H1 (cell line): ENCODE measurements around the gene ARFGAP3. TPM values are rescaled to one million over a fixed set of nuclear protein-coding genes. Genes with fewer than 3 reads are reported as not detected.

ENCODE experiments used
- CTCF ChIA-PET: fragments of 300-600 bp; sonication (Branson Sonifier 250); formaldehyde crosslinking; loops from one replicate; lab custom pipeline; 2021; ENCODE audit not compliant: partially characterized antibody; lab: Charles Lee
- POLR2A ChIA-PET: fragments of 300-600 bp; sonication (Branson Sonifier 250); formaldehyde crosslinking; loops from one replicate; lab custom pipeline; 2021; ENCODE audit warnings: inconsistent platforms; ENCODE audit not compliant: partially characterized antibody; lab: Charles Lee
- DNase-seq, 2 experiments: peaks; one replicate each; pipeline versions ENCODE4 v3.0.0 to v3.0.0-alpha.2; 2010 to 2022; ENCODE audit warnings: low spot score in 2 of 2, low read depth in 1 of 2, mixed read lengths in 1 of 2
- FAIRE-seq: peaks from 2 replicates; lab custom pipeline; 2011; peaks lifted over from hg19 to GRCh38; lab: Jason Lieb, UNC
- H2AFZ ChIP-seq: 2 replicates; pipeline ENCODE4 v1.8.1; 2012; ENCODE audit warnings: low read length, inconsistent platforms
- H2AK5ac ChIP-seq: 2 replicates; pipeline ENCODE4 v1.6.1; 2013; ENCODE audit warnings: low read depth, low read length
- H2BK120ac ChIP-seq: replicated peaks from 2 replicates; pipeline ENCODE3; 2013; ENCODE audit warnings: low read depth, low read length, inconsistent platforms
- H2BK12ac ChIP-seq: 2 replicates; pipeline ENCODE4 v1.6.1; 2013; ENCODE audit warnings: low read depth, low read length
- H2BK15ac ChIP-seq: 2 replicates; pipeline ENCODE4 v1.6.1; 2013; ENCODE audit warnings: low read length
- H2BK20ac ChIP-seq: 2 replicates; pipeline ENCODE4 v1.6.1; 2013; ENCODE audit warnings: low read length
- H2BK5ac ChIP-seq: 2 replicates; pipeline ENCODE4 v1.6.1; 2013; ENCODE audit warnings: low read depth, low read length
- H3K14ac ChIP-seq: 2 replicates; pipeline ENCODE4 v1.6.1; 2013; ENCODE audit warnings: inconsistent platforms; ENCODE audit not compliant: insufficient read length
- H3K18ac ChIP-seq: 2 replicates; pipeline ENCODE4 v1.6.1; 2013; ENCODE audit warnings: low read length; ENCODE audit errors: extremely low read depth
- H3K23ac ChIP-seq: 2 replicates; pipeline ENCODE4 v1.6.1; 2013; ENCODE audit warnings: inconsistent platforms; ENCODE audit not compliant: insufficient read length
- H3K23me2 ChIP-seq: 2 replicates; pipeline ENCODE4 v1.6.1; 2013; ENCODE audit warnings: low read depth, low read length
- H3K27ac ChIP-seq: 2 replicates; pipeline ENCODE4 v1.6.1; 2011; ENCODE audit warnings: low read depth, low read length, inconsistent platforms
- H3K27me3 ChIP-seq, 4 experiments: replicated peaks in 1 of 4; 1 replicate in 1 of 4; 2 replicates in 3 of 4; pipeline versions ENCODE4 v1.6.1 to v1.8.1; 2011 to 2013; ENCODE audit warnings: low read length in 3 of 4, mild to moderate bottlenecking in 3 of 4, inconsistent platforms in 2 of 4, mixed read lengths in 2 of 4, moderate library complexity in 1 of 4; ENCODE audit not compliant: control insufficient read depth in 3 of 4, insufficient read depth in 3 of 4; ENCODE audit errors: extremely low read depth in 1 of 4
- H3K36me3 ChIP-seq, 4 experiments: 2 replicates each; pipeline versions ENCODE4 v1.6.1 to v1.8.1; 2011 to 2013; ENCODE audit warnings: mild to moderate bottlenecking in 4 of 4, low read length in 3 of 4, moderate library complexity in 2 of 4, control low read depth in 1 of 4, inconsistent platforms in 1 of 4; ENCODE audit not compliant: insufficient read depth in 4 of 4, control insufficient read depth in 2 of 4
- H3K4ac ChIP-seq: replicated peaks from 2 replicates; pipeline ENCODE3; 2013; ENCODE audit warnings: low read length, low read depth, mixed read lengths, inconsistent platforms; ENCODE audit not compliant: insufficient read length
- H3K4me1 ChIP-seq, 4 experiments: replicated peaks in 1 of 4; 1 replicate in 1 of 4; 2 replicates in 3 of 4; pipeline versions ENCODE4 v1.6.1 to v1.8.1; 2011 to 2013; ENCODE audit warnings: low read length in 3 of 4, inconsistent platforms in 2 of 4, mixed read lengths in 1 of 4; ENCODE audit not compliant: insufficient read depth in 4 of 4, control insufficient read depth in 3 of 4
- H3K4me2 ChIP-seq, 2 experiments: 2 replicates each; pipeline versions ENCODE4 v1.6.1 to v1.8.1; 2011 to 2013; ENCODE audit warnings: low read depth in 2 of 2, low read length in 2 of 2, control low read depth in 1 of 2, inconsistent platforms in 1 of 2, mild to moderate bottlenecking in 1 of 2; ENCODE audit not compliant: insufficient read depth in 1 of 2
- H3K4me3 ChIP-seq, 4 experiments: fragments of 200-600, 300-600 bp in 1 of 4; sonication (generic), shearing (Covaris generic), sonication (Bioruptor Twin) in 1 of 4; 2 replicates each; pipeline versions ENCODE4 v1.5.1 to v1.8.1; 2011 to 2016; ENCODE audit warnings: low read length in 4 of 4, low read depth in 3 of 4, control low read depth in 2 of 4, inconsistent platforms in 2 of 4, mild to moderate bottlenecking in 2 of 4, mixed read lengths in 1 of 4, moderate library complexity in 1 of 4; ENCODE audit not compliant: insufficient read depth in 2 of 4; ENCODE audit errors: extremely low read depth in 1 of 4
- H3K56ac ChIP-seq: replicated peaks from 2 replicates; pipeline ENCODE3; 2013; ENCODE audit warnings: low read depth, mild to moderate bottlenecking, mixed read lengths, low read length, inconsistent platforms; ENCODE audit not compliant: insufficient read length
- H3K79me1 ChIP-seq: 2 replicates; pipeline ENCODE4 v1.6.1; 2013; ENCODE audit warnings: low read depth, low read length, control low read depth
- H3K79me2 ChIP-seq, 2 experiments: 2 replicates each; pipeline versions ENCODE4 v1.6.1 to v1.8.1; 2012 to 2013; ENCODE audit warnings: low read length in 2 of 2, mild to moderate bottlenecking in 2 of 2, inconsistent platforms in 1 of 2; ENCODE audit not compliant: insufficient read depth in 2 of 2, control insufficient read depth in 1 of 2
- H3K9ac ChIP-seq, 4 experiments: replicated peaks in 1 of 4; 1 replicate in 1 of 4; 2 replicates in 3 of 4; pipeline versions ENCODE4 v1.6.1 to v1.8.1; 2011 to 2013; ENCODE audit warnings: low read depth in 3 of 4, low read length in 3 of 4, control low read depth in 2 of 4, mild to moderate bottlenecking in 2 of 4, moderate library complexity in 2 of 4, inconsistent platforms in 1 of 4; ENCODE audit errors: extremely low read depth in 1 of 4
- H3K9me3 ChIP-seq, 2 experiments: 2 replicates each; pipeline versions ENCODE4 v1.6.1 to v1.8.1; 2012 to 2013; ENCODE audit warnings: mild to moderate bottlenecking in 2 of 2, moderate library complexity in 2 of 2, control low read depth in 1 of 2, inconsistent platforms in 1 of 2, low read depth in 1 of 2, low read length in 1 of 2, mixed read lengths in 1 of 2; ENCODE audit not compliant: insufficient read depth in 2 of 2
- H4K20me1 ChIP-seq, 2 experiments: replicated peaks in 1 of 2; 2 replicates each; pipeline versions ENCODE3 to v1.8.1; 2011 to 2013; ENCODE audit warnings: inconsistent platforms in 2 of 2, low read length in 2 of 2, mild to moderate bottlenecking in 1 of 2; ENCODE audit not compliant: insufficient read depth in 2 of 2, control insufficient read depth in 1 of 2
- H4K5ac ChIP-seq: 2 replicates; pipeline ENCODE4 v1.6.1; 2013; ENCODE audit warnings: low read length, low read depth, mixed read lengths, inconsistent platforms; ENCODE audit not compliant: insufficient read length
- H4K8ac ChIP-seq: 2 replicates; pipeline ENCODE4 v1.8.0; 2013; ENCODE audit warnings: mild to moderate bottlenecking, moderate library complexity, low read length, inconsistent platforms; ENCODE audit not compliant: insufficient read depth; ENCODE audit errors: extremely low read depth
- H4K91ac ChIP-seq: replicated peaks from 2 replicates; pipeline ENCODE3; 2013; ENCODE audit warnings: low read length, mixed read lengths, inconsistent platforms; ENCODE audit not compliant: insufficient read length
- CEBPB ChIP-seq: IDR thresholded peaks from 2 replicates; pipeline ENCODE4 v1.6.1; 2012; ENCODE audit warnings: low read depth, low read length
- HDAC2 ChIP-seq, 2 experiments: fragments of 300-600 bp in 1 of 2; sonication (generic) in 1 of 2; IDR thresholded peaks; 2 replicates each; pipeline ENCODE4 v1.6.1; 2011 to 2012; ENCODE audit warnings: low read depth in 2 of 2, low read length in 2 of 2, mild to moderate bottlenecking in 2 of 2, moderate library complexity in 2 of 2, borderline replicate concordance in 1 of 2, inconsistent platforms in 1 of 2
- WGBS, 2 experiments: shearing (Covaris generic) in 1 of 2; methylation state at CpG; one replicate each; pipeline versions ENCODE4 v1.1.6 to v1.1.7; 2013 to 2015; ENCODE audit warnings: low lambda C conversion rate in 2 of 2, mixed read lengths in 2 of 2, inconsistent platforms in 1 of 2, low coverage in 1 of 2, missing lambda C conversion rate in 1 of 2; ENCODE audit not compliant: insufficient replicate concordance in 2 of 2, insufficient coverage in 1 of 2, insufficient read length in 1 of 2; ENCODE audit errors: extremely low coverage in 1 of 2, missing lambda C conversion rate in 1 of 2; 5-methylcytosine and 5-hydroxymethylcytosine counted together
- polyA plus RNA-seq, 7 experiments: library from polyadenylated mRNA; depleted of rRNA in 3 of 7; stranded (reverse) in 5 of 7; unstranded in 2 of 7; fragments of >200 nt in 5 of 7; fragments of 200-250 nt in 2 of 7; gene quantifications; 1 replicate in 5 of 7; 2 replicates in 1 of 7; 4 replicates in 1 of 7; pipeline versions ENCODE4 v1.2.1 to v1.2.3, GENCODE V29; 2011 to 2013; ENCODE audit warnings: missing spikeins in 2 of 7, mixed read lengths in 2 of 7
- total RNA-seq: library from RNA; stranded (reverse); fragmentation: NEBNext Ultra II Directional; extraction: Animal tissue kit (Norgen Biotek cat#: 25700); gene quantifications from 2 replicates; pipeline ENCODE4 v1.2.1, GENCODE V29; 2021

ARFGAP3 gene
- total and polyA plus RNA-seq, 2 of the 8 experiments (the other 6 are each of a cell fraction or from before 2014, with no cell fraction given), result 9.7 to 16.0 TPM

DNA sequence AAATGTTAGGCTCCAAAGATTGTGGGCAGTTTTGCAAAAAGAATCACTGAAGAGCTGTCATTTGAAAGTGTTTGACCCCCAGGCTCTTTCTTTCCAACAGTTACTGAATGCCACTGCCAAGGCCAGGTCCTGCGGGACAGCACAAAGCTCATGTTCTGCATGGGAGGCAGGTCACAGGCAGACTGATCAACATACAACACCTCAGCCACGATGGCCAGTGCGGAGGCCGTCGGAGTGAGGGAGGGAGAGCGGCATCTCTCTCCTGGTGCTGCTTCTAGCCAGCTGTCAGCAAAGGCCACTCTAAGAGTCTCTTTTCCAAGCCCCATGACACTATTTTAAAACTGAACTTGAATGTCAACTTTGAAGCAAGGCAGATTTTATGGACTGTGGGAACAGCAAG lies 49.9 kb downstream of the ARFGAP3 start:
- DNase-seq (no peak), FAIRE-seq (no peak)
- CTCF ChIA-PET, result interaction anchor here (0.7 to 3.7 kb wide), 6 partner anchors 9 to 479 kb away, joined by 3 to 22 read pairs (median 4); no protein-coding TSS in a partner anchor
- Histone ChIP-seq H2BK15ac (no peak overlapping the region), H3K4me3 (no peak overlapping the region), H3K79me2 (no peaks in the 10 kb centered on the region), H3K18ac (no peak overlapping the region), H3K23me2 (no peaks in the 10 kb centered on the region), H4K20me1 (peaks cover 0 to 2% of the 10 kb centered on the region in 2 experiments), H3K9me3 (no peaks in the 10 kb centered on the region), H3K56ac (no peak overlapping the region), H2BK12ac (no peak overlapping the region), H3K36me3 (no peaks in the 10 kb centered on the region), H3K4ac (no peak overlapping the region), H4K5ac (no peak overlapping the region), H2BK20ac (no peak overlapping the region), H2BK5ac (no peak overlapping the region), H3K27ac (no peak overlapping the region), H2AFZ (no peak overlapping the region), H4K8ac (no peak overlapping the region), H3K27me3 (no peaks in the 10 kb centered on the region), H3K23ac (no peak overlapping the region), H3K79me1 (no peaks in the 10 kb centered on the region), H3K14ac (no peak overlapping the region), H2AK5ac (no peak overlapping the region), H4K91ac (no peak overlapping the region), H3K4me1 (peaks cover 0 to 10% (median 8%) of the 10 kb centered on the region in 4 experiments; a peak in 6 of 7 replicates), H2BK120ac (no peak overlapping the region), H3K4me2 (no peak overlapping the region), H3K9ac (no peak overlapping the region)
- 92% methylated on average over 6 of the region's 6 CpGs; no CpG with 5 or more reads in 1 of the 2 experiments for WGBS, 2 experiments
- POLR2A ChIA-PET, result interaction anchor here (1.0 to 1.8 kb wide), 2 partner anchors 10 to 192 kb away, joined by 6 read pairs; partner anchors contain the start of gene POLDIP3
- TF ChIP-seq HDAC2 (IDR thresholded peaks at IDR 0.05; ENCODE audit: borderline replicate concordance in 1 of 2, low read depth in 2 of 2, low read length in 2 of 2), result no peak
- TF ChIP-seq CEBPB, result no peak
